Sigmoid colon (tissue), 7 donors: ENCODE data around the gene KIF21A. TPM values are rescaled to one million over a fixed set of nuclear protein-coding genes. Genes with fewer than 3 reads are reported as not detected.
"Not testable (repeated sequence)": the region's sequence is repeated elsewhere in the genome, so short reads cannot be mapped to it uniquely, and the experiment has no call there.

Experiments used
- DNase-seq: peaks from one replicate; pipeline ENCODE4 v3.0.0-alpha.2; 2019
- H3K27ac ChIP-seq, 4 donors: fragments of 200-600 bp; sonication (generic); one replicate each; pipeline ENCODE4 v1.5.1; 2016 to 2019; ENCODE audit warnings: mild to moderate bottlenecking in 1 of 4
- H3K27me3 ChIP-seq, 3 donors: fragments of 200-600 bp; sonication (generic); one replicate each; pipeline ENCODE4 v1.5.1; 2019; ENCODE audit warnings: mild to moderate bottlenecking in 1 of 3
- H3K36me3 ChIP-seq, 4 donors: fragments of 200-600 bp; sonication (generic); one replicate each; pipeline ENCODE4 v1.5.1; 2016 to 2019
- H3K4me1 ChIP-seq, 4 donors: fragments of 200-600 bp; sonication (generic); one replicate each; pipeline ENCODE4 v1.5.1; 2017 to 2019
- H3K4me3 ChIP-seq, 4 donors: fragments of 200-600 bp; sonication (generic); one replicate each; pipeline ENCODE4 v1.5.1; 2017 to 2019; ENCODE audit warnings: mild to moderate bottlenecking in 2 of 4, moderate library complexity in 1 of 4
- H3K9me3 ChIP-seq, 4 donors: fragments of 200-600 bp in 3 of 4; sonication (generic) in 3 of 4; one replicate each; pipeline versions ENCODE4 v1.5.1 to v1.6.1; 2013 to 2019
- CTCF ChIP-seq, 4 experiments: fragments of 450-650 bp in 3 of 4; fragments of 200-600 bp in 1 of 4; IDR thresholded peaks; one replicate each; pipeline ENCODE4 v1.5.1; 2016 to 2019; ENCODE audit warnings: antibody characterized with exemption in 4 of 4, mild to moderate bottlenecking in 3 of 4, moderate library complexity in 2 of 4
- EP300 ChIP-seq, 4 donors: sonication (generic); formaldehyde crosslinking; IDR thresholded peaks; one replicate each; pipeline ENCODE4 v1.6.1; 2017; ENCODE audit warnings: antibody characterized with exemption in 4 of 4
- POLR2A ChIP-seq, 2 donors: fragments of 450-650 bp; IDR thresholded peaks; one replicate each; pipeline ENCODE4 v1.6.1; 2016; ENCODE audit warnings: antibody characterized with exemption in 2 of 2, mild to moderate bottlenecking in 2 of 2, moderate library complexity in 2 of 2
- POLR2AphosphoS5 ChIP-seq, 4 donors: sonication (generic); formaldehyde crosslinking; IDR thresholded peaks; one replicate each; pipeline ENCODE4 v1.6.1; 2017; ENCODE audit warnings: antibody characterized with exemption in 4 of 4
- WGBS, 2 donors: extraction: QIAGEN DNeasy Blood & Tissue Kit; methylation state at CpG; one replicate each; pipeline ENCODE4 v1.1.7; 2013; 5-methylcytosine and 5-hydroxymethylcytosine counted together
- intact Hi-C: fragments of 100-400 bp; cut with DNase I; formaldehyde crosslinking; loops from one replicate; pipeline ENCODE4 v1.15.1; 2023
- polyA plus RNA-seq, 3 donors: library from polyadenylated mRNA; stranded (reverse); fragments of 200-250 nt; gene quantifications; one replicate each; pipeline ENCODE4 v1.2.3, GENCODE V29; 2013
- total RNA-seq, 4 donors: library from RNA; depleted of rRNA; stranded (reverse); fragments of >200 nt; gene quantifications; one replicate each; pipeline ENCODE4 v1.1.0, GENCODE V29; 2016
- donor health status: healthy with polysubstance abuse.
- donor health status: Bipolar disorder and iron deficiency.
- donor health status: healthy.

KIF21A gene
- total and polyA plus RNA-seq, 7 donors = 9.3 to 23.9 (median 16.9) TPM

GRCh38 chr12:39476121-39476520, 33.2 kb upstream of the KIF21A start:
- TF ChIP-seq EP300 (IDR thresholded peaks at IDR 0.05) (no peak), CTCF (IDR thresholded peaks at IDR 0.05) (no peak), POLR2A (IDR thresholded peaks at IDR 0.05) (no peak)
- Histone ChIP-seq H3K27ac (no peak overlapping the region), H3K36me3 (no peaks in the 10 kb centered on the region), H3K9me3 (peaks cover 0 to 2% (median 0%) of the 10 kb centered on the region in 4 donors), H3K4me1 (no peaks in the 10 kb centered on the region), H3K27me3 (no peaks in the 10 kb centered on the region), H3K4me3 (no peak overlapping the region)
- intact Hi-C loops = no loop called here
- DNase-seq = no peak
- WGBS, 2 donors = 93 to 95% methylated on average over 4 of the region's 4 CpGs

- intact Hi-C loops, H3K36me3 ChIP-seq, H3K9me3 ChIP-seq, DNase-seq, H3K4me3 ChIP-seq, H3K4me1 ChIP-seq, H3K27me3 ChIP-seq, H3K27ac ChIP-seq: not testable (repeated sequence)
- 83 to 90% methylated on average over 11 of the region's 11 CpGs for WGBS, 2 donors
These were observed 32.2 kb upstream of the KIF21A start for GRCh38 chr12:39475136-39475535.

GRCh38 chr12:39467432-39467870, 24.5 kb upstream of the KIF21A start:
- Histone ChIP-seq H3K36me3 (no peaks in the 10 kb centered on the region), H3K4me3 (no peak overlapping the region), H3K4me1 (no peaks in the 10 kb centered on the region), H3K27ac (no peak overlapping the region), H3K27me3 (no peaks in the 10 kb centered on the region), H3K9me3 (no peaks in the 10 kb centered on the region)
- no peak for DNase-seq
- intact Hi-C loops = no loop called here
- TF ChIP-seq EP300 (IDR thresholded peaks at IDR 0.05) = no peak
- no peak for TF ChIP-seq CTCF (IDR thresholded peaks at IDR 0.05)
- no peak for TF ChIP-seq POLR2A (IDR thresholded peaks at IDR 0.05)
- no peak for TF ChIP-seq POLR2AphosphoS5 (IDR thresholded peaks at IDR 0.05)

GRCh38 chr12:39464976-39465695, 22.2 kb upstream of the KIF21A start:
- no peaks in the 10 kb centered on the region for H3K27me3 ChIP-seq

GRCh38 chr12:39461059-39461458, 18.1 kb upstream of the KIF21A start:
- no peaks in the 10 kb centered on the region for H3K36me3 ChIP-seq
- 80 to 89% methylated on average over 1 of the region's 1 CpG for WGBS, 2 donors
- no peak for DNase-seq
- H3K9me3 ChIP-seq = no peaks in the 10 kb centered on the region
- intact Hi-C loops = no loop called here
- TF ChIP-seq POLR2A (IDR thresholded peaks at IDR 0.05) (no peak), EP300 (IDR thresholded peaks at IDR 0.05) (no peak), CTCF (IDR thresholded peaks at IDR 0.05) (no peak), POLR2AphosphoS5 (IDR thresholded peaks at IDR 0.05) (no peak)
- H3K27ac ChIP-seq = no peak overlapping the region
- no peak overlapping the region for H3K4me3 ChIP-seq
- H3K4me1 ChIP-seq = no peaks in the 10 kb centered on the region
- no peaks in the 10 kb centered on the region for H3K27me3 ChIP-seq

More at GRCh38 chr12:39464976-39465695, 22.2 kb upstream of the KIF21A start:
- Histone ChIP-seq H3K27ac (no peak overlapping the region), H3K4me3 (no peak overlapping the region), H3K36me3 (no peaks in the 10 kb centered on the region), H3K9me3 (no peaks in the 10 kb centered on the region), H3K4me1 (no peaks in the 10 kb centered on the region)
- TF ChIP-seq POLR2A (IDR thresholded peaks at IDR 0.05) (no peak), EP300 (IDR thresholded peaks at IDR 0.05) (no peak), CTCF (IDR thresholded peaks at IDR 0.05) (no peak), POLR2AphosphoS5 (IDR thresholded peaks at IDR 0.05) (no peak)
- DNase-seq = no peak
- intact Hi-C loops = no loop called here
- 76 to 84% methylated on average over 5 of the region's 5 CpGs for WGBS, 2 donors
